GM12872 (cell line): ENCODE measurements around the gene C19orf38.

Experiments
- TF ChIP-seq, protein P1 (sequence below): IDR thresholded peaks from 3 replicates; pipeline ENCODE4 v1.5.1; 2011; ENCODE audit warnings: low read depth, mild to moderate bottlenecking, low read length, moderate library complexity; ENCODE audit not compliant: insufficient read depth

The C19orf38 gene

DNA sequence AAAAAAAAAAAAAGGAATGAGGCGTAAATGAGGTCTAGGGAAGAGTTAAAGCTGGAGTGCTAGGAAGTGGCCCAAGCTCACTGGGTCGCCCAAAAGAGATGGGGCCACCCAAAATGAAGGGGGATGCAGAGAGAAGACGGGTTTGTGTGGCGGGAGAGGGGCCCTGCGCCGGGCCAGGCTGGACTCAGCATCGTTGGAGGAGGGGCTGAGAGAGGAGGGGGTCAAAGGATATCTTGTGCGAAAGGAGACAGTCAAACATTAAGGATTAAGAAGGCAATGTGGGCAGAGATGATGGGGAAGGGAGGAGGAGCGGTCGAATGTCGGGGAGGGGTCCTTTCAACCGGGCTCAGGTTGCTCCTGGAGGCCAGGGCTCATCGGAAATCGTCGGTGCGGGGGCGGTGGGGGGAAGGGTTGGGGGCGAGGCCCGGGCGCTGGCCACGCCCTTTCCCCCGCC lies 22.3 kb downstream of the C19orf38 start:
- TF ChIP-seq, protein P1, sequence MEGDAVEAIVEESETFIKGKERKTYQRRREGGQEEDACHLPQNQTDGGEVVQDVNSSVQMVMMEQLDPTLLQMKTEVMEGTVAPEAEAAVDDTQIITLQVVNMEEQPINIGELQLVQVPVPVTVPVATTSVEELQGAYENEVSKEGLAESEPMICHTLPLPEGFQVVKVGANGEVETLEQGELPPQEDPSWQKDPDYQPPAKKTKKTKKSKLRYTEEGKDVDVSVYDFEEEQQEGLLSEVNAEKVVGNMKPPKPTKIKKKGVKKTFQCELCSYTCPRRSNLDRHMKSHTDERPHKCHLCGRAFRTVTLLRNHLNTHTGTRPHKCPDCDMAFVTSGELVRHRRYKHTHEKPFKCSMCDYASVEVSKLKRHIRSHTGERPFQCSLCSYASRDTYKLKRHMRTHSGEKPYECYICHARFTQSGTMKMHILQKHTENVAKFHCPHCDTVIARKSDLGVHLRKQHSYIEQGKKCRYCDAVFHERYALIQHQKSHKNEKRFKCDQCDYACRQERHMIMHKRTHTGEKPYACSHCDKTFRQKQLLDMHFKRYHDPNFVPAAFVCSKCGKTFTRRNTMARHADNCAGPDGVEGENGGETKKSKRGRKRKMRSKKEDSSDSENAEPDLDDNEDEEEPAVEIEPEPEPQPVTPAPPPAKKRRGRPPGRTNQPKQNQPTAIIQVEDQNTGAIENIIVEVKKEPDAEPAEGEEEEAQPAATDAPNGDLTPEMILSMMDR, result no peak

DNA sequence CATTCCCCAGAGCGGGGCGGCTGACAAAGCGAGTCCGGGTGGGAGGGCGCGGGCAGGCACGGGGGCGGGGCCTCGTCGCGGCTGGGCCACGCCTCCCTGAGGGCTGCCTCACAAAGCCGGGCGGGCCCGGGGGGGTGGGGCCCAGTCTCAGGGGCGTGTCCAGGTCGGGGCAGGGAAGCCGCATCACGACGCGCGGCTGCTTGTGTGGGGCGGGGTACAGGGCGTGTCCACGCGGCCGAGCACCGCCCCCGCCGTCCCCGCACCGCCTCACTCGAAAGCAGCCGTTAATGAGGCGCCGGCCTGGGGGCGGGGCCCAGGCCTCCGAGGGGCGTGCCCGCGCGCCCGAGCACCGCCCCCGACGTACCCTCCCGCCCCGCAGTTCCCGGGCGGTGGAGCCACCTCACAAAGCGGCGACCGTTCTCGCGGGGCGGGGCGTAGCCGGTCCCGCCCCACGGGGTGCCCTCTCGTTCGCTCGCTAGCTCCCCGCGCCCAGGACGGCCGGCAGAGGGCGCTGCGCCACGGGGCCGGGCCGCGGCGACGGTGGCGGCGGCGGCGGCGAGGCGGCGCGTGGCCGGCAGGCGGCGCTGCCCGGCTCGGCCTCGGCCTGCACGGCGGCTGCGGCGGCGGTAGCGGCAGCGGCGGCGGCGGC lies 22.9 kb downstream of the C19orf38 start, which contains the start of gene CARM1:
Gene CARM1 (plus strand): TSS at position 599 of the 649 bp plus-strand sequence. CDS start 150 bp downstream, outside the sequence.
- TF ChIP-seq, protein P1, result peak; percentile 58; the same call in 2 of the 3 replicates

DNA sequence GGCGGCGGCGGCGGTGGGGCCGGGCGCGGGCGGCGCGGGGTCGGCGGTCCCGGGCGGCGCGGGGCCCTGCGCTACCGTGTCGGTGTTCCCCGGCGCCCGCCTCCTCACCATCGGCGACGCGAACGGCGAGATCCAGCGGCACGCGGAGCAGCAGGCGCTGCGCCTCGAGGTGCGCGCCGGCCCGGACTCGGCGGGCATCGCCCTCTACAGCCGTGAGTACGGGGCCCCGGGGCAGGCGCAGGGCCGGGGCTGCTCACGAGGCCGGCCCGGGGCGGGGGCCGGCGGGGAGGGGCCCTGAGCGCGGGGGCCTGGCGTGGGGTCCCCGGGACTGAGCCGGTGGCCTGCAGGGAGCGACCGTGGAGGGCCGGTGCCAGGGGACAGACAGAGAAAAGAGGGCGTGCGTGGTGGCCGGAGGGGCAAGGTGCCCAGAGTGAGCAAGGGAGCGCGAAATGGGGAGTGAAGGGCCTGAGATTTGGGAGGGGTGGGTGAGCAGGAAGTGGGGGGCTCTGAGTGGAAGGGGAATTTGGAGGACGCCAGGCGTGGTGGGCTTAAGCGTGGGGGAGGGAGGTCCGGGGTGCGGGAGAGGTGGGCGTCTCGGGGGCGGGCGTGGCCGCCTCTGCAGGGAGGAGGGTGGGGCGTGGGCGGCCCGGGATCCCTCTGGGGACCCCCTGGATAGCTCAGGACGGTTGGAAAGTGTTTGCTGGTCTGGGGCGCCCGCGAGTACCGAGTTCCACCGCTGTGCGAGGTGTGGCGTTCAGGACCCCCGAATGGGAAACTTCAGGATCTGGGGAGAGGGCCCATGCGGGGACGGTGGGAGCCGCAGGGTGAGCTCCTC lies 23.7 kb downstream of the C19orf38 start:
- TF ChIP-seq, protein P1, result peak; percentile 31; the same call in 1 of the 3 replicates

DNA sequence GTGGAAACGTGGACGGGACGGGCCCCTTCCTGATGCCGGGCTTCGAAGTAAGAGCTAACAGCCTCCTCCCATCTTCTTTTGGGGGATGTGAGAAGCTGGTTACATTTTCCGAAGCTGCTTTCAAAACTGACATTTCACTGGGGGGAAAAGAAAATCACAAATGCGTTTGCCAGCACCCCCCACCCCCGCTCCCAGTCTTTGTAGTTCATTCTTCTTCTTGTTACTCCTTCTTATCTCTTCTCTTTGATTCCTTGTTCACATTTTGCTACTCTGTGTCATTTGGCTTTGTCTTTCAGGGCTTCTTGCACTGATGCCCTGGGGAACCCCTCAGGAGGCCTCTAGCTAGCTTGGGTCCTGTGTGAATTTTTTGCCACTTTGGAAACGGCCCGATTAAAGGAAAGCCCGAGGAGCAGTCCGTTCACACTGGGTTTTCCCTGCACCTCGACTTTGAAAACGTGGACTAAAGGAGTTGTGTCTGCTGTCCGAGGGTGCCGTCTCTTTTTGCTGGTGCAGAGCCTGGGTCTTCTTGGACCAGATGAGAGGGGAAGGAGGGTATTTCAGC lies 24.4 kb downstream of the C19orf38 start:
- TF ChIP-seq, protein P1, result no peak

DNA sequence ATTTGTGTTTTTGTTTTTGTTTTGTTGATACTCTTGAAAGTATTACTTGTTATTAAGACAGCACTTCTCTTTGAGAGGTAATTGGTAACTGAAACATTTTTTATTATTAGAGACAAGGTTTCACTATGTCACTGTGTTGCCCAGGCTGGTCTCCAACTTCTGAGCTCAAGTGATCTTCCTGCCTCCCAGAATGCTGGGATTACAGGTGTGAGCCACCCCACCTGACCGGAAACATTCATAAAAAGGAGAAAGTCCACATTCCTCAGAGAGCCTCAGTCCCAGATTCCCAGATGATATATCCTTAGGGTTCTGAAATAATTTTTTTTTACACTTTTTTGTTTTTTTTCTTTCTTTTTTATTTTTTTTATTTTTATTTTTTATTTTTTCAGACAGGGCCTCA lies 25.8 kb downstream of the C19orf38 start:
- TF ChIP-seq, protein P1, result no peak

DNA sequence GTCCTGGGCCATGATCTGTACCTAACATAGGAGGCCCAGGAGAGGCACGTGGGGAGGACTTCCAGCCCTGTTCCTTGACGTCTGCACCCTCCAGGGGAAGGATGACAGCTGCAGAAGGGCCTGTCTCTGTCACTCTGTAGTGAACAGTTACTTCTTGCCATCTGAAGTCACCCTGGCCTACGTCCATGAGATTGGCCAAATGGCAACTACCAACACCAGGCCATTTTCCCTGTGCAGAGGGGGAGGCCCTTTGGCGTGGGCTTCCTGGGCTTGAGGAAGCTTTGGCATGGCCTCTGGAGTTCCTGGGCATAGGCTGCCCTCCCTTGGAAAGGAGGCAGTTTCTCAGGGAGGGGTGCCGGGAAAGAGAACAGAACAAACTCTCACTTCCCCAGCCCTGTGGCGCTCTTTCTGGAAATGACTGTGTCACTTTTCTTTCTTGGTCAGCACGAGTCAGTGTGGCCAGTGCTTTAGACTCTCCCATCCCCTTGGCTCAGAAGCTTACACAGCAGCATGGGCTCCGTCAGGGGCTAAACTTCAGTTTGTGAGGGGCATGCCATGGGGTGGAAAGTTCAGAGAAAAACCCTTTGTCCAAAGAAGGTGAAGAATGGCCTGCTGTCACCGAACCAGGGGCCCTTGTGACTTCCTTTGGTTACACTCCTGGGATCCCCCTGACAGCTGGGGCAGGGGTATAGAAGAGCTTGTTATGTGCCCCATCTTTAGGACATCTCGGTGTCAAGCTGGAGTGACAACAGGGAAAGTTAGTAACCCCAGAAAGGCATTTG lies 28.4 kb downstream of the C19orf38 start:
- TF ChIP-seq, protein P1, result no peak

DNA sequence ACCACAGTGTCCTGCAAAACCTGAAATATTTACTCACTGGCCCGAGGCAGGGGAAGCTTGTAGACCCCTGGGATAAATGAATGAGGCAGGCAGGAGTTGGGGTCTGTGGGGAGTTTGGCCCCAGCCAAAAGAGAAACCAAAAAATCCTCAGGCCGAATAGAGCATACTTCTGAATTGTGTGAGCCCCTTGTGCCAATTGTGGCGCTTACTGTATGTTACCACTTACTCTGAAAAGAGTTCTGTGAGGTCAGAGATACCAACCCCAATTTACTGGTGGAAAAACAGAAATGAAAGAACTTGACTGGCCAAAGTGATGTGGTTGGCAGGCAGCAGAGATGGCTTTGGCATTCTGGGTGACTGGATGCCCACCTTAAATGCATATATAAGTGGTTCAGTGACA lies 30.0 kb downstream of the C19orf38 start:
- TF ChIP-seq, protein P1, result no peak
